ENCODE data around the gene MTHFR.

MTHFR gene

DNA sequence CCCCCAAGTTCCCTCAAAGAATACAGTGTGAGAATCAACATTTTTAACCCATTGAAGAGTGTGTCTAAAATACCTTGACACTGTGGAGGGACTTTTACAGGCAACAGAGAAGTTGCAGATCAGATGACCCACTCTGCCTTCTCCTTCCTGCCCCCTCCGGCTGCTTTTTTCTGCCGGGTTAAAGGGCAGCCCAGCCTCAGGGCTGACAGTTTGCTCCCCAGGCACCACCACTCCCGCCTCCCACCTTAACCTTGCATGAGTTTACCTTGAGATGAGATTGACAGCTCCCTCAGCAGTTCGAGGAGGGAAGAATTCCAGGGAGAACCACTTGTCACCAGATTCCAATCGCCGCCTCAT lies 3.2 kb downstream of the MTHFR start:
- ATAC-seq (ENCODE audit: low read depth) (no peak; the same call in 2 of the 3 replicates), DNase-seq (ENCODE audit: low spot score) (no peak)
- peak overlapping the region; percentile 34 for H3K4me3 ChIP-seq (ENCODE audit: severe bottlenecking)
- peaks cover 11% of the 10 kb centered on the region for H3K4me1 ChIP-seq (ENCODE audit: insufficient read depth, poor library complexity, severe bottlenecking)
- no peaks in the 10 kb centered on the region for H3K9me3 ChIP-seq (ENCODE audit: severe bottlenecking)
- TF ChIP-seq, protein P1, sequence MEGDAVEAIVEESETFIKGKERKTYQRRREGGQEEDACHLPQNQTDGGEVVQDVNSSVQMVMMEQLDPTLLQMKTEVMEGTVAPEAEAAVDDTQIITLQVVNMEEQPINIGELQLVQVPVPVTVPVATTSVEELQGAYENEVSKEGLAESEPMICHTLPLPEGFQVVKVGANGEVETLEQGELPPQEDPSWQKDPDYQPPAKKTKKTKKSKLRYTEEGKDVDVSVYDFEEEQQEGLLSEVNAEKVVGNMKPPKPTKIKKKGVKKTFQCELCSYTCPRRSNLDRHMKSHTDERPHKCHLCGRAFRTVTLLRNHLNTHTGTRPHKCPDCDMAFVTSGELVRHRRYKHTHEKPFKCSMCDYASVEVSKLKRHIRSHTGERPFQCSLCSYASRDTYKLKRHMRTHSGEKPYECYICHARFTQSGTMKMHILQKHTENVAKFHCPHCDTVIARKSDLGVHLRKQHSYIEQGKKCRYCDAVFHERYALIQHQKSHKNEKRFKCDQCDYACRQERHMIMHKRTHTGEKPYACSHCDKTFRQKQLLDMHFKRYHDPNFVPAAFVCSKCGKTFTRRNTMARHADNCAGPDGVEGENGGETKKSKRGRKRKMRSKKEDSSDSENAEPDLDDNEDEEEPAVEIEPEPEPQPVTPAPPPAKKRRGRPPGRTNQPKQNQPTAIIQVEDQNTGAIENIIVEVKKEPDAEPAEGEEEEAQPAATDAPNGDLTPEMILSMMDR (IDR thresholded peaks at IDR 0.05; ENCODE audit: poor library complexity, severe bottlenecking) = no peak
- peak overlapping the region; percentile 94 for H3K27ac ChIP-seq (ENCODE audit: poor library complexity, severe bottlenecking)
- no peaks in the 10 kb centered on the region for H3K27me3 ChIP-seq (ENCODE audit: insufficient read depth, poor library complexity, severe bottlenecking)
- peaks cover 33% of the 10 kb centered on the region for H3K36me3 ChIP-seq (ENCODE audit: low read depth)

DNA sequence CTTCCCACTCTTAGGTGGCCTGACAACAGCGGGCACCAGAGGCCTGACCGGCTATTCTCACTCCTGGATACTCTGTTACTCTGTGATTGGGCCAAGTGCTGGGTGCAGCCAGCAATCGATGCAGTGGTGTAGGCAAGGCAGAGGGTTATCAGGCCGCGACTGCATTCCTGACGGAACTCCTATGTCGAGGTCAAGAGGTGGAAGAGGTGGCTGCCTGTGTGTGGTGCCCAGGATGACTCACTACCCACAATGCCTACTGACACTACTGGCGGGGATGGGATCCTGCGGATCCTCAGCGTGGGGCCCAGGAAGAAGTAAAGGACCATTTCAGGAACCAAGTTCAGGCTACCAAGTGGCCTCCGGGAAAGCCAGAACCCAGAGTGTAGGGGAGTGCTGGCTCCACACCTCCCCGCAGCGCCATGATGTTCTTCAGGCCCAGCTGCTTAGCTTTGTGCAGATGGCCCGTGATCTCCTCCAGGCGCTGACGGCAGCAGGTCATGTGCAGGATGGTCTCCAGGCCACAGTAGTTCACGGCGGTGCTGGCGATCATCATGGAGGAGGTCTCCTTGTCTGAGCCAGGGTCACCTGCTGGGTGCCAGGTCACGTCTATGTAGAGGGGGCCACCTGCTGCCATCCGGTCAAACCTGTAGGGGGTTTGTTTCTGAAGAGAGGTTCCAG lies 4.9 kb downstream of the MTHFR start:
- no peak for DNase-seq (ENCODE audit: low spot score)
- TF ChIP-seq, protein P1 (IDR thresholded peaks at IDR 0.05; ENCODE audit: poor library complexity, severe bottlenecking) = no peak
- no peak for ATAC-seq (ENCODE audit: low read depth)
- Histone ChIP-seq H3K27me3 (ENCODE audit: insufficient read depth, poor library complexity, severe bottlenecking) (no peaks in the 10 kb centered on the region), H3K27ac (ENCODE audit: poor library complexity, severe bottlenecking) (no peak overlapping the region), H3K36me3 (ENCODE audit: low read depth) (peaks cover 39% of the 10 kb centered on the region), H3K9me3 (ENCODE audit: severe bottlenecking) (no peaks in the 10 kb centered on the region), H3K4me3 (ENCODE audit: severe bottlenecking) (no peak overlapping the region), H3K4me1 (ENCODE audit: insufficient read depth, poor library complexity, severe bottlenecking) (peaks cover 7% of the 10 kb centered on the region)

DNA sequence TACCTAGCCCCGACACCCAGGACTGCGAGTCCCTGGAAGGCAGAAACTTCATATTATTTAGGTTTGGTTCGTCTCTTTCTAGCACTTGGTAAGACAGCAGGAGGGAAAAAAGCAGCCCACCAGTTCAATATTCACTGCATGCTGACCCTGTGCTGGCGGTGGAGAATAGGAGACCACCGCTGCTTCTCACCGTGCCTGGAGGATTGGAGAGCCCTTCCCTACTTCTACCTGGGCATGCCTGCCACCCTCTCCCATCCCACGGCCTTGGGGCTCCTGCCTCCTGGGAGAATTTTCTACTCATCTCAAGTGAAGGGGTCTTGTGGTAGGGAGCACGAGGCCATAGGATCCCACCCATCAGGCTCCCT lies 5.4 kb downstream of the MTHFR start:
- Histone ChIP-seq H3K27ac (ENCODE audit: poor library complexity, severe bottlenecking) (no peak overlapping the region), H3K4me3 (ENCODE audit: severe bottlenecking) (no peak overlapping the region), H3K36me3 (ENCODE audit: low read depth) (peaks cover 44% of the 10 kb centered on the region), H3K9me3 (ENCODE audit: severe bottlenecking) (no peaks in the 10 kb centered on the region), H3K4me1 (ENCODE audit: insufficient read depth, poor library complexity, severe bottlenecking) (peaks cover 7% of the 10 kb centered on the region), H3K27me3 (ENCODE audit: insufficient read depth, poor library complexity, severe bottlenecking) (no peaks in the 10 kb centered on the region)
- ATAC-seq (ENCODE audit: low read depth) = no peak
- TF ChIP-seq, protein P1 (IDR thresholded peaks at IDR 0.05; ENCODE audit: poor library complexity, severe bottlenecking) = no peak
- DNase-seq (ENCODE audit: low spot score) = no peak

DNA sequence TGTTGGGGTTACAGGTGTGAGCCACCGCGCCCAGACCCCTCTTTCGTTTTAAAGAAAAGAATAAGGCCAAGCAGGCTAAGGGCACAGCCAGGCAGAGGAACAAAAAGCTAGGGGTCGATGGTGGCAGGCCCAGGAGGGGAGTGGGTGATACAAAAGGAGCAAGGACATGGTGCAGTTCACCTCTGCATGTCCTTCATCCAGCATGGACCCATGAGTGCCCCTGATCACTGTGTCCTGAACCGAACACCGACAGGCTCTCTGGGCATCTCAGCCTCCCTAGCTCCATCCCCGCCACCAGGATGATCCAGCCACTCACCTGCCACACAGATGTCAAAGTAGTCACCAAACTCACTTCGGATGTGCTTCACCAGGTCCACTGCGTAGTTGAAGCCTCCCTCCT lies 5.9 kb downstream of the MTHFR start:
- TF ChIP-seq, protein P1 (IDR thresholded peaks at IDR 0.05; ENCODE audit: poor library complexity, severe bottlenecking) = no peak
- ATAC-seq (ENCODE audit: low read depth) = no peak
- Histone ChIP-seq H3K4me1 (ENCODE audit: insufficient read depth, poor library complexity, severe bottlenecking) (peaks cover 7% of the 10 kb centered on the region), H3K27me3 (ENCODE audit: insufficient read depth, poor library complexity, severe bottlenecking) (no peaks in the 10 kb centered on the region), H3K9me3 (ENCODE audit: severe bottlenecking) (no peaks in the 10 kb centered on the region), H3K27ac (ENCODE audit: poor library complexity, severe bottlenecking) (no peak overlapping the region), H3K4me3 (ENCODE audit: severe bottlenecking) (no peak overlapping the region), H3K36me3 (ENCODE audit: low read depth) (peaks cover 49% of the 10 kb centered on the region)
- DNase-seq (ENCODE audit: low spot score) = no peak

DNA sequence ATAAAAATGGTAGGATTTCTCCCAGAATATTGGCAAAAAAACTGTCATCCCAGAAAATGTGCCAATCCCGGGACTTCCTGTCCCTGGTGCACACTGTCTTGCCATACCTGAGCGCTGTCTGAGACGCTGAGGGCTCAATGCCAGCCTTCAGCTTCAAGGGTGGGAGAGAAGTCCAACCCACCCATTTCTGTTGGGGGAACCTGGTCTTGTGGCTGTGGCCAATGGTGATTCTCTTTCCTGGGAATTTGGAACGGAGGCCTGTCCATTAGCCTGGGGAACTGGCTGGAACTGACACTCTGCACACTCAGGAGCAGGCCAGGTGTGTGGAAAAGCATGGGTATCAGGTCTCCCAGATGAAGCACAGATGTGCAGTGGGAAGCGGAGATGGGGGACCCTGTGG lies 6.7 kb downstream of the MTHFR start:
- H3K4me3 ChIP-seq (ENCODE audit: severe bottlenecking) = no peak overlapping the region
- no peaks in the 10 kb centered on the region for H3K27me3 ChIP-seq (ENCODE audit: insufficient read depth, poor library complexity, severe bottlenecking)
- peaks cover 4% of the 10 kb centered on the region for H3K4me1 ChIP-seq (ENCODE audit: insufficient read depth, poor library complexity, severe bottlenecking)
- H3K27ac ChIP-seq (ENCODE audit: poor library complexity, severe bottlenecking) = no peak overlapping the region
- H3K9me3 ChIP-seq (ENCODE audit: severe bottlenecking) = no peaks in the 10 kb centered on the region
- H3K36me3 ChIP-seq (ENCODE audit: low read depth) = peaks cover 57% of the 10 kb centered on the region
- TF ChIP-seq, protein P1 (IDR thresholded peaks at IDR 0.05; ENCODE audit: poor library complexity, severe bottlenecking) = no peak
- no peak for ATAC-seq (ENCODE audit: low read depth)
- DNase-seq (ENCODE audit: low spot score) = no peak

Measured in RWPE2 (cell line).